H1 (cell line): ENCODE measurements around the gene CRYGN. TPM values are rescaled to one million over a fixed set of nuclear protein-coding genes. Genes with fewer than 3 reads are reported as not detected.

ENCODE experiments used
- ASH2L ChIP-seq: fragments of 200-600, 300-600 bp; sonication (generic); IDR thresholded peaks from one replicate; pipeline ENCODE4 v1.7.1; 2017; ENCODE audit warnings: low read length
- ATF3 ChIP-seq: IDR thresholded peaks from 2 replicates; pipeline ENCODE4 v1.6.1; 2011; ENCODE audit warnings: low read depth, mild to moderate bottlenecking, low read length; ENCODE audit not compliant: insufficient read depth
- BACH1 ChIP-seq: IDR thresholded peaks from 2 replicates; pipeline ENCODE4 v1.6.1; 2012; ENCODE audit warnings: low read length, improper control_type of control experiment
- BCL11A ChIP-seq, 2 experiments: IDR thresholded peaks; one replicate each; pipeline ENCODE4 v1.6.1; 2011; ENCODE audit warnings: low read depth in 2 of 2, low read length in 2 of 2, mild to moderate bottlenecking in 2 of 2
- BRCA1 ChIP-seq: IDR thresholded peaks from 2 replicates; pipeline ENCODE4 v1.6.1; 2012; ENCODE audit warnings: low read depth, low read length, improper control_type of control experiment
- CBX5 ChIP-seq: fragments of 300-800, 300-1000 bp; sonication (generic); IDR thresholded peaks from 2 replicates; pipeline ENCODE4 v1.7.1; 2016; ENCODE audit warnings: antibody characterized with exemption, low read length, low read depth
- CEBPB ChIP-seq: IDR thresholded peaks from 2 replicates; pipeline ENCODE4 v1.6.1; 2012; ENCODE audit warnings: low read depth, low read length
- CREB1 ChIP-seq: IDR thresholded peaks from 2 replicates; pipeline ENCODE4 v1.6.1; 2012; ENCODE audit warnings: inconsistent platforms
- CTBP2 ChIP-seq: IDR thresholded peaks from 2 replicates; pipeline ENCODE4 v1.7.0; 2011; ENCODE audit warnings: borderline replicate concordance, mild to moderate bottlenecking, moderate library complexity, mixed read lengths, low read length; ENCODE audit not compliant: insufficient read depth, insufficient read length
- EP300 ChIP-seq, 2 experiments: IDR thresholded peaks; 1 replicate in 1 of 2; 2 replicates in 1 of 2; pipeline ENCODE4 v1.6.1; 2011 to 2012; ENCODE audit warnings: low read depth in 2 of 2, low read length in 2 of 2, mild to moderate bottlenecking in 2 of 2, borderline replicate concordance in 1 of 2, inconsistent platforms in 1 of 2, moderate library complexity in 1 of 2
- EZH2 ChIP-seq: fragments of 200-600 bp; sonication (generic); IDR thresholded peaks from 2 replicates; pipeline ENCODE4 v1.7.1; 2012; ENCODE audit warnings: low read depth, mild to moderate bottlenecking, moderate library complexity, low read length, inconsistent platforms; ENCODE audit not compliant: severe bottlenecking
- GTF2F1 ChIP-seq: IDR thresholded peaks from 2 replicates; pipeline ENCODE4 v1.6.1; 2012; ENCODE audit warnings: low read depth, low read length, improper control_type of control experiment, borderline replicate concordance
- HDAC2 ChIP-seq, 2 experiments: fragments of 300-600 bp in 1 of 2; sonication (generic) in 1 of 2; IDR thresholded peaks; 2 replicates each; pipeline ENCODE4 v1.6.1; 2011 to 2012; ENCODE audit warnings: low read depth in 2 of 2, low read length in 2 of 2, mild to moderate bottlenecking in 2 of 2, moderate library complexity in 2 of 2, borderline replicate concordance in 1 of 2, inconsistent platforms in 1 of 2
- HDAC6 ChIP-seq: IDR thresholded peaks from one replicate; pipeline ENCODE4 v1.7.1; 2012; ENCODE audit warnings: low read depth, mild to moderate bottlenecking, inconsistent platforms, low read length, moderate library complexity
- JUN ChIP-seq: IDR thresholded peaks from 2 replicates; pipeline ENCODE4 v1.6.1; 2011; ENCODE audit warnings: low read depth, mild to moderate bottlenecking, improper control_type of control experiment, low read length
- KDM1A ChIP-seq: fragments of 200-600, 300-600 bp; sonication (generic); IDR thresholded peaks from 2 replicates; pipeline ENCODE4 v1.7.1; 2016; ENCODE audit warnings: mild to moderate bottlenecking, low read length, borderline replicate concordance
- KDM5A ChIP-seq: fragments of 200-600 bp; IDR thresholded peaks from 2 replicates; pipeline ENCODE4 v1.7.1; 2012; ENCODE audit warnings: mild to moderate bottlenecking, low read length, inconsistent platforms, mixed read lengths
- RFX5 ChIP-seq: IDR thresholded peaks from 2 replicates; pipeline ENCODE4 v1.6.1; 2011; ENCODE audit warnings: low read depth, low read length, improper control_type of control experiment, borderline replicate concordance
- SP1 ChIP-seq: IDR thresholded peaks from 2 replicates; pipeline ENCODE4 v1.6.1; 2011; ENCODE audit warnings: low read depth, low read length
- SP4 ChIP-seq: IDR thresholded peaks from 2 replicates; pipeline ENCODE4 v1.6.1; 2012; ENCODE audit warnings: low read length, inconsistent platforms
- SUZ12 ChIP-seq: fragments of 200-600 bp; sonication (generic); IDR thresholded peaks from 2 replicates; pipeline ENCODE4 v1.6.1; 2012; ENCODE audit warnings: mild to moderate bottlenecking, inconsistent platforms, low read length, moderate library complexity, mixed read lengths
- TEAD4 ChIP-seq: IDR thresholded peaks from 2 replicates; pipeline ENCODE4 v1.6.1; 2012; ENCODE audit warnings: low read depth, low read length, inconsistent platforms, mixed read lengths
- polyA plus RNA-seq, 7 experiments: library from polyadenylated mRNA; depleted of rRNA in 3 of 7; stranded (reverse) in 5 of 7; unstranded in 2 of 7; fragments of >200 nt in 5 of 7; fragments of 200-250 nt in 2 of 7; gene quantifications; 1 replicate in 5 of 7; 2 replicates in 1 of 7; 4 replicates in 1 of 7; pipeline versions ENCODE4 v1.2.1 to v1.2.3, GENCODE V29; 2011 to 2013; ENCODE audit warnings: missing spikeins in 2 of 7, mixed read lengths in 2 of 7
- total RNA-seq: library from RNA; stranded (reverse); fragmentation: NEBNext Ultra II Directional; extraction: Animal tissue kit (Norgen Biotek cat#: 25700); gene quantifications from 2 replicates; pipeline ENCODE4 v1.2.1, GENCODE V29; 2021

The CRYGN gene
- total and polyA plus RNA-seq, 2 of the 8 experiments (the other 6 are each of a cell fraction or from before 2014, with no cell fraction given), result 0.98 to 1.6 TPM

- TF ChIP-seq GTF2F1 (no peak), BRCA1 (no peak), RFX5 (no peak), HDAC6 (no peak), TEAD4 (no peak), CEBPB (no peak), ASH2L (peak; percentile 88), CBX5 (no peak), KDM5A (no peak), CREB1 (no peak), JUN (no peak), KDM1A (peak; percentile 28; the same call in 1 of the 2 replicates), SP1 (no peak), EP300 (IDR thresholded peaks at IDR 0.05; ENCODE audit: borderline replicate concordance in 1 of 2, low read depth in 2 of 2, low read length in 2 of 2) (no peak), SUZ12 (peak; percentile 54; the same call in 1 of the 2 replicates), ATF3 (no peak), HDAC2 (IDR thresholded peaks at IDR 0.05; ENCODE audit: borderline replicate concordance in 1 of 2, low read depth in 2 of 2, low read length in 2 of 2) (no peak), EZH2 (peak; percentile 41), BACH1 (no peak), BCL11A (IDR thresholded peaks at IDR 0.05; ENCODE audit: low read depth in 2 of 2, low read length in 2 of 2) (no peak), CTBP2 (peak; percentile 93), SP4 (no peak)
Observed at GRCh38 chr7:151439855-151440798, at the start of gene CRYGN (continued).
